Osteocyte (in vitro differentiated cells): Measurements from ENCODE around the gene RPL35. TPM values are rescaled to one million over a fixed set of nuclear protein-coding genes. Genes with fewer than 3 reads are reported as not detected.

ENCODE experiments used
- DNase-seq: peaks from one replicate; pipeline ENCODE4 v3.0.0; 2021; ENCODE audit warnings: mixed read lengths; ENCODE audit not compliant: unreplicated experiment; ENCODE audit errors: extremely low spot score
- H3K27ac Mint-ChIP-seq: one replicate; pipeline ENCODE4 v1.8.0; 2021; ENCODE audit warnings: mild to moderate bottlenecking, mixed read lengths; ENCODE audit not compliant: unreplicated experiment
- H3K27me3 Mint-ChIP-seq: one replicate; pipeline ENCODE4 v1.8.0; 2021; ENCODE audit warnings: mixed read lengths; ENCODE audit not compliant: unreplicated experiment
- H3K36me3 Mint-ChIP-seq: one replicate; pipeline ENCODE4 v1.8.0; 2021; ENCODE audit warnings: mixed read lengths; ENCODE audit not compliant: unreplicated experiment
- H3K4me1 Mint-ChIP-seq: one replicate; pipeline ENCODE4 v1.8.0; 2021; ENCODE audit warnings: mixed read lengths; ENCODE audit not compliant: unreplicated experiment
- H3K4me3 Mint-ChIP-seq: one replicate; pipeline ENCODE4 v1.8.0; 2021; ENCODE audit warnings: mild to moderate bottlenecking, moderate library complexity, mixed read lengths; ENCODE audit not compliant: unreplicated experiment
- H3K9me3 Mint-ChIP-seq: one replicate; pipeline ENCODE4 v1.8.0; 2021; ENCODE audit warnings: mixed read lengths; ENCODE audit not compliant: unreplicated experiment
- CTCF ChIP-seq: fragments of 200-600 bp; sonication (generic); IDR thresholded peaks from 2 replicates; pipeline ENCODE4 v1.5.0; 2021; ENCODE audit warnings: antibody characterized with exemption, mild to moderate bottlenecking, moderate library complexity
- long read RNA-seq: library from polyadenylated mRNA; unstranded; transcript quantifications from one replicate; pipeline ENCODE4 v2.0.0, GENCODE V29; 2021
- total RNA-seq: library from RNA; stranded (reverse); gene quantifications from 2 replicates; pipeline ENCODE4 v1.2.1, GENCODE V29; 2021

RPL35 gene
- total RNA-seq, result 885 and 912 TPM in 2 replicates
- long read RNA-seq, transcript RPL35-201 (4 exons, 455 nt), result major isoform, 185 of 200 reads
- long read RNA-seq, transcript RPL35-203 (3 exons, 785 nt), result minor isoform, 6 of 200 reads
- long read RNA-seq, partial matches to known transcripts, result 6 of 200 reads
- long read RNA-seq, other reads (novel, unspliced or antisense), result 3 of 200 reads

GRCh38 chr9:124861342-124862229 is at the start of gene RPL35, which contains the start of gene ARPC5L:
RPL35 (minus strand) TSS chr9:124861957; CDS start chr9:124861912, 45 bp downstream.
ARPC5L (plus strand) TSS chr9:124862130; CDS start chr9:124869291, 7,161 bp downstream.
- Mint-ChIP-seq H3K4me3 (peak within 1 kb of the TSS; percentile 93), H3K27ac (peak within 1 kb of the TSS; percentile 93), H3K27me3 (no peaks in the 10 kb centered on the region), H3K36me3 (peaks cover 15% of the 10 kb centered on the region), H3K9me3 (no peaks in the 10 kb centered on the region), H3K4me1 (peaks cover 27% of the 10 kb centered on the region)
- TF ChIP-seq CTCF, result peak; percentile 48
- DNase-seq, result peak; percentile 98

GRCh38 chr9:124908098-124908497 is 46.3 kb upstream of the RPL35 start:
- no peak for TF ChIP-seq CTCF
- H3K4me3 Mint-ChIP-seq, result no peak overlapping the region
- no peaks in the 10 kb centered on the region for H3K9me3 Mint-ChIP-seq
- no peak for DNase-seq
- H3K36me3 Mint-ChIP-seq, result peaks cover 40% of the 10 kb centered on the region
- H3K4me1 Mint-ChIP-seq, result no peaks in the 10 kb centered on the region
- no peaks in the 10 kb centered on the region for H3K27me3 Mint-ChIP-seq
- H3K27ac Mint-ChIP-seq, result no peak overlapping the region

GRCh38 chr9:124906966-124907365 is 45.2 kb upstream of the RPL35 start:
- TF ChIP-seq CTCF, result no peak
- no peaks in the 10 kb centered on the region for H3K27me3 Mint-ChIP-seq
- no peak overlapping the region for H3K27ac Mint-ChIP-seq
- no peak for DNase-seq
- H3K4me1 Mint-ChIP-seq, result no peaks in the 10 kb centered on the region
- no peaks in the 10 kb centered on the region for H3K9me3 Mint-ChIP-seq
- peaks cover 35% of the 10 kb centered on the region for H3K36me3 Mint-ChIP-seq
- H3K4me3 Mint-ChIP-seq, result no peak overlapping the region

- Mint-ChIP-seq H3K27ac (no peak overlapping the region), H3K36me3 (peaks cover 24% of the 10 kb centered on the region), H3K4me3 (no peak overlapping the region), H3K9me3 (no peaks in the 10 kb centered on the region), H3K4me1 (no peaks in the 10 kb centered on the region), H3K27me3 (no peaks in the 10 kb centered on the region)
- no peak for DNase-seq
- no peak for TF ChIP-seq CTCF
These were observed 38.1 kb upstream of the RPL35 start for GRCh38 chr9:124899845-124900244.
